ENCODE measurements around the gene MEGF9.
"Not testable (repeated sequence)": the region's sequence is repeated elsewhere in the genome, so short reads cannot be mapped to it uniquely, and the experiment has no call there.

Gene MEGF9

GRCh38 chr9:120659209-120659608 lies 55.1 kb downstream of the MEGF9 start:
- DNase-seq (ENCODE audit: low read depth in 2 of 2): no peak

DNA sequence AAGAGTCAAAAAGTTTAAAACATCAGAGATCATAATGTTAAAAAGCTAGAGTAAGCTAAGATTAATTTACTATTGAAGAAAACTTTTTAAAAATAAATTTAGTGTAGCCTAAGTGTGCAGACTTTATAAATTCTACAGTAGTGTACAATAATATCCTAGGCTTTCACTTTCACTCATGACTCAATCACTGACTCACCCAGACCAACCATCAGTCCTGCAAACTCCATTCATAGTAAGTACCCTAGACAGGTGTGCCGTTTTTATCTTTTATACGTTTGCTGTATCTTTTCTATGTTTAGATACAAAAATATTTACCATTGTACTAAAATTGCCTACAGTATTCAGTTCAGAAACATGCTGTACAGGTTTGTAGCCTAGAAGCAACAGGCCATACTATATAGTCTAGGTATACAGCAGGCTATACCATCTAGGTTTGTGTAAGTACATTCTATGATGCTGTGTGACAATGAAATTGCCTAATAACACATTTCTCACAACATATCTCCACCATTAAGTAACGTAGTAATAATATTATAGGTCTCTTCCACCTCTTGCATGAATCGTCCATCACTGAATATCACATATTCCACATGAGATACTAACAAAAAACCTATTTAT lies 59.2 kb downstream of the MEGF9 start:
- no peak for DNase-seq (ENCODE audit: low read depth in 2 of 2)

DNA sequence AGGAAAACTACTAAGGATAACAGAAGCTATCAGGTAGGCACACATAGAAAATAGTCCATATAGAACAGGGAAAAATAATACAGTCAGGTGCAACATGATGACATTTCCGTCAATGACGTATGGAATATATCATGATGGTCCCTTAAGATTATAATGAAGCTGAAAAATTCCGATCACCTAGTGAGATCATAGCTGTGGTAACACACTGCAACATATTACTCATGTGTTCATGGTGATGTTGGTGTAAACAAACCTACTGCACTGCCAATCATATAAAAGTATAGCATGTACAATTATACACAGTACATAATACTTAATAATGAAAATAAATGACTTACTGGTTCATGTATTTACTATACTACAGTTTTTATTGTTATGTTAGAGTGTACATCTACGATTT lies 60.0 kb downstream of the MEGF9 start:
- no peak for DNase-seq (ENCODE audit: low read depth in 2 of 2)

GRCh38 chr9:120653762-120654161 lies 60.5 kb downstream of the MEGF9 start:
- no peak for DNase-seq (ENCODE audit: low read depth in 2 of 2)

GRCh38 chr9:120652934-120653333 lies 61.3 kb downstream of the MEGF9 start:
- DNase-seq (ENCODE audit: low read depth in 2 of 2): no peak

GRCh38 chr9:120650352-120650751 lies 63.9 kb downstream of the MEGF9 start:
- DNase-seq (ENCODE audit: low read depth in 2 of 2): no peak

DNA sequence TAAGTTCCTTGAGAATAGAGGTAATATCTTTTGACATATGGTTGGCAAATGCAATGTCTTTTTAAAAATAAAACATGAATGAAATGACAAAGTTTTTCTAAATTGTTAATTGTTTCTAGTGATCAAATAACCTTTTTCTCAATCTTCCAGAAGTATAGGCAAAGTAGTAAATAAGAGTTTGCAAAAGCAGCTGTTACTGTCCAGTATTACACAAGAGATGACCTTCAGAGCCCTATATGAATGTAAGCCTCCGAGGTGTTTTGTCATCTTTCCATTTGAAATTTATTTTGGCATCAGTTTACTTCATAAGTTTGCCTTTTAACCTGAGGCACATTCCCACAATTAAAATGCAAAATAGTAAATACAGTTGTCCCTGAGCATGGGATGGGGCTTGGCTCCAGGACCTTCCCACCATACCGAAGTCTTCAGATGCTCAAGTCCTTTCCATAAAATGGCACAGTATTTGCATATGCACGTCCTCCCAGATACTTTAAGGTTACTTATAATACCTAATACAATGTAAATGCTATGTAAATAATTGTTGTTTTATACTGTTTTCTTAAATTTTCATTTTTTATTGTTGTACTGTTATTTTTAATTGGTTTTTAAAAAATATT lies 65.6 kb downstream of the MEGF9 start:
- no peak for DNase-seq (ENCODE audit: low read depth in 2 of 2)

GRCh38 chr9:120646948-120647347 lies 67.3 kb downstream of the MEGF9 start:
- no peak for DNase-seq (ENCODE audit: low read depth in 2 of 2)

- DNase-seq (ENCODE audit: low read depth in 2 of 2): no peak
Measured at GRCh38 chr9:120645760-120646159, 68.5 kb downstream of the MEGF9 start.

DNA sequence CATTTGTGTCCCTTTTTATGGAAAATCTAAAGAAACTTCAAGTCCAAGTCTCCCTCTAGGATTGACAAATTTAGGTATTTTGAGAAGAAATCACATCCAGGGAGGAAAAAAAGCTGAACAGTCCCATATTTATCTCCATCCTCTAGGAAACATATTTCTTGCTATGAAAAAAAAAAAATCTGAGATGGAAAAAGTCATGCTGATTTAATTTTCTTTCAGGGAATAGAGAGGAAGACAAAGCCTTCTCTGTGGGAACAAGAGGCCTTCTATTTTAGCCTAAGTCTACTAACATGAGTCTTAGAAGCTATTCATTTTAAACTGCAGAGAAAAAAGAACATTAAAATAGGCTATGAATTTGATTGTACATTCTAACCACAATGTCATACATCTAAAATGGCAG lies 71.2 kb downstream of the MEGF9 start:
- no peak for DNase-seq (ENCODE audit: low read depth in 2 of 2)

DNA sequence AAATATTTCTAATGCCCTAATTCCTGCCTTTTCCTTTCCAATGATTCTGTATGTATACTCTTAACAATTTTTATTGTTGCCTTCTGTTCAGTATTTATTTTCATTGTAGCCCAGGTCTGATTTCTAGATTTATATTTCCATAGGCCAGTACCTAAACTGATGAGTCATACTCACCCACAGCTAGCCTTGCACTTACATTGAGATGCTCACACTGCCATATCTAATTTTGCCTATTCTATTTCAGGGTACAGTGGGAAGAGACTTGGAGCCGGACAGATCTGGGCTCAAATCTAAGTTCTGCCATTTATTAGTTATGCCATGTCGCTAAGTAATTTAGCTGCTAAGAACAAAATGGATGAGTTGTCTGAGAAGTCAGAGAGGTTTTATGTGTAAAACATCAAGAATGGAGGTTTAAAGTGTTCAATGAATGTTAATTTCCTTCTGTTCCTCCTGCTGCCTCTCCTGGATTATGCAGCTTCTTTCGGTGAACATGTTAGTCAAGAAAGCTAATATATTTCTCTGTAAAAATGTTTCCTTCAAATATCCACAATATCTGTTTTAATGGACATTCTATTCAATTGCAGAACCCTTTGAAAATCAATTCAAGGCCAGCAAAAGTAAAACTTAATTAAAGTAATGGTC lies 72.0 kb downstream of the MEGF9 start:
- DNase-seq (ENCODE audit: low read depth in 2 of 2): no peak

DNA sequence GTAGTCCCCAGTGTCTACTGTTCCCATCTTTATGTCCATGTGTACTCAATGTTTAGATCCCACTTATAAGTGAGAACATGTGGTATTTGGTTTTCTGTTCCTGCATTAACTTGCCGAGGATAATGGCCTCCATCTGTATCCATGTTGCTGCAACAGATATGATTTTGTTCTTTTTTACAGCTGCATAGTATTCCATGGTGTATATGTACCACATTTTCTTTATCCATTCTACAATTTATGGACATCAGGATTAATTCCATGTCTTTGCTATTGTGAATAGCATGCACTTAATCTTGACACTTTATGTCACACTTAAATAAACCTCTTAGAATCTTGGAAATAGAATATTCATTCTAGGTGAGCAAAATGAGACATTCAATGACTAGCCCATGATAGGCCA lies 73.4 kb downstream of the MEGF9 start:
- not testable (repeated sequence) for DNase-seq (ENCODE audit: low read depth in 2 of 2)

DNA sequence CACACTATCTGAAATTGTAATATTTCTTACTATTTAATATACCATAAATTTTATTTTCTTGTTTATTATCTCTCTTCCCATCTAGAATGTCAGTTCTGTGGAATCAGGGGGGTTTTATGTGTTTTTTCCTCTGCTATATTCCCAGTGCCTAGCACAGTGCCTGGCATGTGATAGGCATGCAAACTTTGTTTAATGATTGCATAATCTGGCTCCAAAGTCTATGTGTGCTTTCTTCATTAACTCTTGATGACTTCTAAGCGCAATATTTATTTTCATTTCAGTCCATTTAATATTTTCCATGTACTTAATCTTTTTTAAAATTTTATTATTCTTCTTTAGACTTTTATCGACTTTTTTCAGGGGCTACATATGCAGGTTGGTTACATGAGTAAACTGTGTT lies 73.9 kb downstream of the MEGF9 start:
- no peak for DNase-seq (ENCODE audit: low read depth in 2 of 2)

GRCh38 chr9:120637919-120638318 lies 76.4 kb downstream of the MEGF9 start:
- DNase-seq (ENCODE audit: low read depth in 2 of 2): no peak

- DNase-seq (ENCODE audit: low read depth in 2 of 2): no peak
Measured at GRCh38 chr9:120636194-120636957, 77.9 kb downstream of the MEGF9 start.

- DNase-seq (ENCODE audit: low read depth in 2 of 2): no peak
Measured at GRCh38 chr9:120635011-120635410, 79.3 kb downstream of the MEGF9 start.

- no peak for DNase-seq (ENCODE audit: low read depth in 2 of 2)
Measured at GRCh38 chr9:120630333-120630732, 83.9 kb downstream of the MEGF9 start.

GRCh38 chr9:120628925-120629497 lies 85.3 kb downstream of the MEGF9 start:
- not testable (repeated sequence) for DNase-seq (ENCODE audit: low read depth in 2 of 2)

- no peak for DNase-seq (ENCODE audit: low read depth in 2 of 2)
Measured at GRCh38 chr9:120628207-120628924, 85.9 kb downstream of the MEGF9 start.

GRCh38 chr9:120627073-120627472 lies 87.2 kb downstream of the MEGF9 start:
- DNase-seq (ENCODE audit: low read depth in 2 of 2): no peak

- no peak for DNase-seq (ENCODE audit: low read depth in 2 of 2)
Measured at GRCh38 chr9:120626512-120626911, 87.8 kb downstream of the MEGF9 start.

- no peak for DNase-seq (ENCODE audit: low read depth in 2 of 2)
Measured at GRCh38 chr9:120625222-120625621, 89.0 kb downstream of the MEGF9 start.
